ENCODE results near the gene MTARC1.

Gene MTARC1

GRCh38 chr1:220786337-220787068 is at the start of gene MTARC1:
TSS of gene MTARC1 (plus strand) at chr1:220786913. CDS start at chr1:220786945, 32 bp downstream.
- peak; percentile 74 to 88 for DNase-seq

- DNase-seq, result no peak
These were observed 45.4 kb upstream of the MTARC1 start for GRCh38 chr1:220741349-220741748.

GRCh38 chr1:220741825-220742224 is 44.9 kb upstream of the MTARC1 start:
- no peak for DNase-seq

DNA sequence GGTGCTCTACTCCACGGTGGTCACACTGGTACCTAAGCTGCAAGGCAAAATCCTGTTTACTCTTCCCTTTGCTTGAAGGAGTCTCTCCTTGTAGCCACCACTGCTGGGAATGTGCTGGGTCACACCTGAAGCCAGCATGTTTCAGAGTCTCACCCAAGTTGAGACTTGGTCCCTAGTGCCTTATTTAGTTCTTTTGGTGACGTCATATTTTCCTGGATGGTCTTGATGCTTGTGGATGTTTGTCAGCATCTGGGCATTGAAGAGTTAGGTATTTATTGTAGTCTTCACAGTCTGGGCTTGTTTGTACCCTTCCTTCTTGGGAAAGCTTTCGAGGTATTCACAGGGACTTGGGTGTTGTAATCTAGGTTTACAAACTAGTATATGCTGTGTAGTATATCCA is 44.2 kb upstream of the MTARC1 start:
- no peak for DNase-seq

GRCh38 chr1:220746851-220747250 is 39.9 kb upstream of the MTARC1 start:
- no peak for DNase-seq

- no peak for DNase-seq
These were observed 39.1 kb upstream of the MTARC1 start for GRCh38 chr1:220747437-220748088.

DNA sequence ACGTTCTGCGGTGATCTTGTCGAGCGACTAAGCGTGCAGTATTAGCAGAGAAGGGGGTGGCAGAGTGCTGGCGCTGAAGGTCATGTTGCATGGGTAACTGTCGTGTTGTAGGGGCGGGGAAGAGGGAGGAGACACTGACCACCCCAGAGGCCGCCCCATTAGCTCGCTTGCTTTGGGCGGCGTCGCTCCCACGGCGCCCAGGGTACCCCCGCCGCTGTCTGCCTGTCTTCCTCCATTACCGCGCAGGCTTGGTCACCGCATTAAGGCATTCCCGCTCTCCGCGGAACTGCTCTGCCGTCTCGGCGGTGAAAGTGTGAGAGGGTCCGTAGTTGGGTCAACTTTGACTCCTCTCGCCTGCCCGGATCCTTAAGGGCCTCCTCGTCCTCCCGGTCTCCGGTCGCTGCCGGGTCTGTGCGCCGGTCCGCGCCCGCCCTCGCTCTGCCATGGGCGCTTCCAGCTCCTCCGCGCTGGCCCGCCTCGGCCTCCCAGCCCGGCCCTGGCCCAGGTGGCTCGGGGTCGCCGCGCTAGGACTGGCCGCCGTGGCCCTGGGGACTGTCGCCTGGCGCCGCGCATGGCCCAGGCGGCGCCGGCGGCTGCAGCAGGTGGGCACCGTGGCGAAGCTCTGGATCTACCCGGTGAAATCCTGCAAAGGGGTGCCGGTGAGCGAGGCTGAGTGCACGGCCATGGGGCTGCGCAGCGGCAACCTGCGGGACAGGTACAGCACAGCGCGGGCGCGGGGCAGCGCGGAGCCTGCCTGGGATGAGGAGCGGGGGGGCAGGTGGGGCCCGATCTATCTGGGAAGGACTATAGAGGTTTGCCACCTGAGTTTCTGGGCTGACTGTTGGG is 38.4 kb upstream of the MTARC1 start, which contains the start of gene MTARC2:
Gene MTARC2, plus strand, starts transcription at position 234 of the 846 bp plus-strand sequence. Its CDS starts 210 bp downstream, at position 444.
- DNase-seq, result peak; percentile 36

GRCh38 chr1:220748936-220749335 is 37.8 kb upstream of the MTARC1 start:
- DNase-seq, result no peak

- DNase-seq, result no peak
These were observed 36.6 kb upstream of the MTARC1 start for GRCh38 chr1:220750131-220750515.

DNA sequence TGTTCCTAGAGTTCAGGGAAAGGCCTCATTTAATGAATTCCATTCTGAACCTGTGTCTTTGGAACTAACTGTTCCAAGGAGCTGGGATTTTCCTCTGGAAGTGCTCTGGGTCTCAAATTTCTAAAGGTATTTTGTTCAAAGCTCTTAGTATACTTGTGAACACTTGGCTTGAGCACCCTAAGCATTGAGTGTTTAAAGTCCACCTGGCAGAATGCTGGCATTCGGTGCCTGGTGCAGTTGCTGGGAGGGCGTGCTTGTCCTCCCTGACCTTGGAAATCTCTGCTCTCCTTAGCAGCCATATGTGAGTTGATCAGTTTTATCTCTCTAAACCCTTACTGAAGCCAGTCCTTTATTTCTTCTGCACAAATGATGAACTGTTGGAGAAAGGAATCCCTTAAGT is 35.6 kb upstream of the MTARC1 start:
- no peak for DNase-seq

- DNase-seq, result no peak
These were observed 32.3 kb upstream of the MTARC1 start for GRCh38 chr1:220754212-220754917.

- no peak for DNase-seq
These were observed 31.8 kb upstream of the MTARC1 start for GRCh38 chr1:220754918-220755295.

- DNase-seq, result no peak
These were observed 31.4 kb upstream of the MTARC1 start for GRCh38 chr1:220755309-220755708.

DNA sequence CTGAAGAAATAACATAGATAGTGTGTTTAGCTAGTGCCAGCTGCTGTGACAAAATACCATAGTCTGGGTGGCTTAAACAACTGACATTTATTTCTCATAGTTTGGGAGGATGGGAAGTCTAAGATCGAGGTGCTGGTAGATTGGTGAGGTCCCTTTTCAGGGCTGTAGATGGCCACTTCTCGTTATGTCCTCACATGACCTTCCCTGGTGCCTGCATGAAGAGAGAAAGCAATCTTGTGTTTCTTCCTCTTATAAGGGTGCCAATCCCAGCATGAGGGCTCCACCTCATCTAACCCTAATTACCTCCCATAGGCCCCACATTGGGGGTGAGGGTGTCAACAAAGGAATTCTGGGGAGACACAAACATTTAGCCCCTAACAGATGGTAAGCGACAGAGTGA is 29.3 kb upstream of the MTARC1 start:
- no peak for DNase-seq

GRCh38 chr1:220759147-220759546 is 27.6 kb upstream of the MTARC1 start:
- no peak for DNase-seq

GRCh38 chr1:220761688-220762427 is 24.9 kb upstream of the MTARC1 start:
- no peak for DNase-seq

DNA sequence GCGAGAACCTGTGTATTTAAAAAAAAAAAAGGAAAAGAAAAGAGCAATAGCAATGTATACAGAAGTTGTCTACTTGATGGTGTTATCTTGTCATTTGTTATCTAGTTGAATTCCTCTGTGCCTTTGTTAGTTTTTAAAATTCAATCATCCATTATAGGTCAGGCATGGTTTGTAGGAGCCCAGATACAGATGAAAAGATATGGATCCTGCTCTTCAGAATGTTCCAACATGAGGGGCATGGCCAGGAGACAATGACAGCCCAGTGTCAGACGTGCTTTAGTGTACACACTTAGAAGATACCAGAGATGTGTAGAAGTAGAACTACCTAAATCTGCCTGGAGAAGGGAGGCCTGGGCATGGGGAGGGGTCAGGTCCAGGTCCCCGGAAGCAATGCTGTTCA is 22.0 kb upstream of the MTARC1 start:
- no peak for DNase-seq

GRCh38 chr1:220767312-220768125 is 19.2 kb upstream of the MTARC1 start:
- no peak for DNase-seq

DNA sequence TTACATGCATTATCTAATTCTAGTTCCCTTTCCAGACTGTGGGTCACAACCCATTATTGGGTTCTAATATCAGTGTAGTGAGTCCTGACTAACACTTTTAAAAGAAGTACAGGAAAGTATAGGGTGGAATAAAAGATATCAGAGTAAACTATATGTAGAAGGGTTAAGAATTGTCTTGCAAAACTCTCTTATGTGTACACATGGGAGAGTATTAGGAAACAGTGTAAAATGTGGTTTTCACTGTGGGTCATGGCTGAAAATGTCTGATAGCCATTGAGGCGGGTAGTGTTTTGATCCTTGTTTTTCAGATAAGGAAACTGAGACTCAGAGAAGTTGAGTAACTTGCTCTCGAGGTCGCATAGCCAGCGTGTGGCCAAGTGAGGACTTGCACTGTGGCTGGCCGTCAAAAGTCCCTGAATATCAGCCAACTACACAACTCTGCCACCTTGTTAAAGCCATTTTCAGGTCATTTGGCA is 18.5 kb upstream of the MTARC1 start:
- no peak for DNase-seq

- no peak for DNase-seq
These were observed 17.5 kb upstream of the MTARC1 start for GRCh38 chr1:220769205-220769604.

GRCh38 chr1:220770245-220770913 is 16.3 kb upstream of the MTARC1 start:
- no peak for DNase-seq
